ENCODE data around the gene TMEM179.

Gene TMEM179

DNA sequence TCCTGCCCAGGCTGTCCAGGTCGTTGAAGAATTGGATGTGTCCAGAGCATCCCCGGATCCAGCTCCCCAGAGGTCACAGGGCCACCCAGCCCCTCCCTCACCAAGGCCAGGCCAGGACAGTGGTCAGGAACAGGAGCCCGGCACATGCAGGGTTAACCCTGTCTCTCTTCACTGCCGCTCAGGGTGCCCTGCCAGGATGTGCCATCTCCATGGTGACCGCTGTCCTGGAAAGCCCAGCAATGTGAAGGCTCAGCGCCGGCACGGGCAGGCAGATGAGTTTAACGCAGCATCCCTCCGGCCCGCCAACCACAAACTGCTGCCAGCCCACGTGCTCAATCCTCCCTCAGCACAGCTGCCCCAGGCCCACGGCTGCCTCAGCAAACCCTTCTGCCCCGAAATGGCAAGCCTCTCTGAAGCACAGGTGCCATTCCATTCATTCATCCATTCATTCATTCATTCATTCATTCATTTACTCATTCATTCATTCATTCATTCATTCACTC, 4.4 kb downstream of the TMEM179 start:
- in situ Hi-C loops (cut with MboI; ENCODE audit: low sequenced_read_pairs) = no loop called here

DNA sequence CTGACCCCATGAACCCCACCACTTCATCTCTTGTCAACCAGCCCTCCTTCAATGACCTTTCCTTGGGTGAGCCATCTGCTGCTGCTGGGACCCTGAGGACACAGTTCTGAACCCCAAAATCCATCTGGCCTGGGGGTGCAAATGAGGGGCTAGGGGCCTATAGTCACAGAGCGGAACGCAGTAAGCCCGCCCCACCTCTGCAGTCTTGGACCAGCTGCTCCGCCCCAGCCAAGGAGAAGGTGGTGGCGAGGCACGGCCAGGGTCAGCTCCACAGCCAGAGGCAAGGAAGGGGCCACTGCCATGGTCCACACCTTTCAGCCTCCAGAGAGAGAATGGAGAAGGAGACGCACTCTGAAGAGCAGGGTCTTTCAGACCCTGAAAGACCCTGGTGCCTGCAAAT, 5.1 kb downstream of the TMEM179 start:
- in situ Hi-C loops (cut with MboI; ENCODE audit: low sequenced_read_pairs) = no loop called here

DNA sequence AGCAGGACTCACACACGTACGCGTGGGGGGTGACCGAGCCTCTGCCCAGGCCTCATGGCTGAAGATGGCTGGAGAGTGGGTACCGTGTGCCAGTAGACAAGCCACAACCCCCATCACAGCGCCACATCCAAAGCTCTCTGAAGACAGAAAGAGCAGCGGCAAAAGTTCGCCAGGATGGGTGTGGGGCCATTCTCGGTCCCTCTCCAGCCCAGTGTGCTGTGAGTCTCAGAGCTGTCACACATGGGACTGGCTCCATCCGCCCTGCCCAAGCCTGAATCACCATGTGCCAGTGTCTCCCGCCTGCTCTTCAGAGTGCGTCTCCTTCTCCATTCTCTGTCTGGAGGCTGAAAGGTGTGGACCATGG, 5.7 kb downstream of the TMEM179 start:
- in situ Hi-C loops (cut with MboI; ENCODE audit: low sequenced_read_pairs) = no loop called here

DNA sequence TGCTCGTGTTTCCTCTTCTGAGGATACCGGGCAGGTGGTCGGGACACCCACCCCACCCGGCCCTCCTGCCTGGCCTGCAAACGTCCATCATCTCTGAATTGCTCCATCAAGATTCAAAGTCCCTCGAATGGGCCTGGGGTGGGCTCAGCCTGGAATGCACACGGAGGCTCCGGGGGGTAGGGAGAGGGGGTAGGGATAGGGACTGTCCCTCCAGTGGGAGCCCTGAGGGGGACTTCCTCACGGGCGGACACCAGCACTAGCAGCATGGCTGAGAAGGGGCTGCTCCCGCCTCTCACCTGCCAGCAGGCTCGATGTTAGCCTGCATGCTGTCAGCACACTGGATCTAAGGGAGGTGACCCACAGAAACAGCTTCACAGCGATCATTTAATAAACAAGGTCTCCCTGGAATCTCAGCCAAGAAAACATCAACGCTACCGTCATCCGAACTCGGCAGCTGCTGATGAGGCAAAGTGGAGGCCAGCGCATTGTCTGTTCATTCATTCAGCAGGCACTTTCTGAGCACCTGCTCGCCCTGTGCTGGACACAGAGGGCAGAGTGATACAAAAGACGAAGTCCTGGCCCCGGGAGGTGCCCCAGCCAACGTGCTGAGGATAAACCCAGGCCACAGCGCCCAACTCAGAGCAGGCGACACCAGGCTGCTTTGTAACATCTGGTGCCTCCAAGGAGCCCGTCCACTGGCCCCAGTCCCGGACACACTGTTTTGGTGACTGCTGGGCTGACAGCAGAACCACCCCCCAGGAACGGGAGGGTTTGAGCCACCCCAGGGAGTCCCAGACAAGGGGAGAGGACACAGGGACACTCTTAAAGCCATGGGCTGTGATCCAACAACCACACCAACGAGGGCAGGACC, 6.3 kb downstream of the TMEM179 start:
- in situ Hi-C loops (cut with MboI; ENCODE audit: low sequenced_read_pairs) = no loop called here

GRCh38 chr14:104597576-104597975, 7.0 kb downstream of the TMEM179 start:
- in situ Hi-C loops (cut with MboI; ENCODE audit: low sequenced_read_pairs) = no loop called here

- in situ Hi-C loops (cut with MboI; ENCODE audit: low sequenced_read_pairs) = no loop called here
These were observed 7.6 kb downstream of the TMEM179 start for GRCh38 chr14:104596927-104597351.

DNA sequence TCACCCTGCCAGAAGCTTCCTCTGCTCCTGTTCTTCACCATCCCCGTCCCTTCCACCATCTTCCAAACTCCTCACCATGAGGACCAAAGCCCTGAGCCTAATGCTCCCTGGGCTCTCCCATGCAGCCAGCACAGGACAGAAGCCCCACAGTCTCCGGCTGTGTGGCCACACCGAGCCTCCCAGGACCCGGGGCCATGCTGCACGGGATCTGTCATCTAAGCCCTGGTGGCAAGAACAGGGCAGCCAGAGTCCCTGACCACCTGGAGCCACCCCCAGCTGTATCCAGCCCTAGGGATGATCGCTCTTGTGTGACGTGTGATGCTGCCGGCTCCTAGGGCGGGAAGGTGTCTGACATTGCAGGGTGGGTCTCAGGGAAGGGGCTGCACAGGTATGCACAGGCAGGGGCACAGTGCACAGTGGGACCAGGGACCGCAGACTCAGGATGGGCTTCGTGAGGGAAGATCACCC, 8.1 kb downstream of the TMEM179 start:
- in situ Hi-C loops (cut with MboI; ENCODE audit: low sequenced_read_pairs) = no loop called here

GRCh38 chr14:104595911-104596450, 8.6 kb downstream of the TMEM179 start:
- in situ Hi-C loops (cut with MboI; ENCODE audit: low sequenced_read_pairs) = no loop called here

GRCh38 chr14:104595116-104595675, 9.4 kb downstream of the TMEM179 start:
- in situ Hi-C loops (cut with MboI; ENCODE audit: low sequenced_read_pairs) = no loop called here

GRCh38 chr14:104594310-104595046, 10.1 kb downstream of the TMEM179 start:
- in situ Hi-C loops (cut with MboI; ENCODE audit: low sequenced_read_pairs) = no loop called here

GRCh38 chr14:104593710-104594136, 10.8 kb downstream of the TMEM179 start:
- in situ Hi-C loops (cut with MboI; ENCODE audit: low sequenced_read_pairs) = no loop called here

GRCh38 chr14:104593241-104593701, 11.3 kb downstream of the TMEM179 start:
- in situ Hi-C loops (cut with MboI; ENCODE audit: low sequenced_read_pairs) = no loop called here

DNA sequence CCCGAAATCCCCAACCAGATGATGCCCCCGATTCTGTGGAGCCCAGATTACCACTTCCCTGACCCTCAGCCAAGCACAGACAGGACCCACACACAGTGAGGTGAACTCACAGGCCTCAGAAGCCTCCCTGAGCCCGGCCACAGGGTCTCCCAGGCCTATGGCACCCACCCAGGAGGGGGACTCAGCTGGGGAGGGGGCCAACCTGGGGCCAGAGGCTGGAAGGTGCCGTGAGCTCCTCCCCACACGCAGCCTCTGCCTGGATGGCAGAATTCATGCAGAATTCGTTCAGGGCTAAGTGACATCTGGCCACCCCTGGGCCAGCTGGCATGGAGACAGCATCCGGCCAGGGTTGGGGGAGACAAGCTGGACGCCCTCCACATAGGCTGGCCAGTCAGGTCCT, 11.8 kb downstream of the TMEM179 start:
- in situ Hi-C loops (cut with MboI; ENCODE audit: low sequenced_read_pairs) = no loop called here

DNA sequence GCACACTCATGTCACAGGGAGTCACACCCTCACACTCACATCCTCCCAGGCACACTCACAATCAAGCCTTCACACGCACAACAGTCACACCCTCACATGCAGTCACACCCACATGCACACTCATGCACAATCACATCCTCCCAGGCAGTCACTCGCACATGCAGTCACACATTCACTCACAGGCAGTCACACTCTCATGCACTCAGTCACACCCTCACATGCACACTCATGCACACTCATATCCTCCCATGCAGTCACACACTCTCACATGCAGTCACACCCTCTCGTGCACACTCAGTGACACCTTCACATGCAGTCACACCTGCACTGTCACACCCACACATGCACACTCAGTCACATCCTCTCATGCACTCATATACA, 12.3 kb downstream of the TMEM179 start:
- in situ Hi-C loops (cut with MboI; ENCODE audit: low sequenced_read_pairs) = no loop called here

DNA sequence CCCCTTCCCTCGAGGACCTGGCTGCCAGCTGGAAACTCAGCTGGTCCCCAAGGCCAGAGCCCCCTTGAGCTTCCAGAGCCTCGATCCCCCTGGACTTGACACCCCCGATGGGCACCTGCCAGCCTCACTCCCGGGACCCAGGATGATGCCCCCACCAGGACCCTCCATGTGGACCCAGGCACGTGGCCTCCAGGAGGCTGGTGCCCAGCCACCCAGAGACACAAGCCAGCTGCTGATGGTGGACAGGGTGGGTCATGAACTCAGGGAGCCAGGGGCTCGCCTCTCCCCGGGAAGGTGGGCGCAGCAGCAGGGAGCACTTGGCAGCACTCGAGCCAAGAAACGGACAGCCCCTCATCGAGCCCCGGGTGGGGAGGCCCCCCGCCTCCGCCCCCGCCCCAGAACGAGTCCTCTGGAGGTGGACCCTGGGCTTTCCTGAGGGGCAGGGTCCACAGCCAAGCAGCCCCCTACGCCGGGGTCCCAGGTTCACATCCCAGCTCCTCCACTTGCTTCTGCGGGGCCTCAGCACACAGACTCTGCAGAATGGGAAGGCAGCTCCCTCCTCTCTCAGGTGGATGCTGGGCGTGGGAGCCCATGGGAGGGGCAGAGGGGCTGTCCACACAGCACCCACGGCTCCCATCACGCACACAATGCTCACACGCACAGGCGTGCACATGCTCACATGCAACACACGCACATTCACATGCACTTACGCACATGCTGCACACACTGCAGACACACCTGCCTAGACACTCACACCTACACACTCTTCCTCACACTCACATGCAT, 12.9 kb downstream of the TMEM179 start:
- in situ Hi-C loops (cut with MboI; ENCODE audit: low sequenced_read_pairs) = no loop called here

DNA sequence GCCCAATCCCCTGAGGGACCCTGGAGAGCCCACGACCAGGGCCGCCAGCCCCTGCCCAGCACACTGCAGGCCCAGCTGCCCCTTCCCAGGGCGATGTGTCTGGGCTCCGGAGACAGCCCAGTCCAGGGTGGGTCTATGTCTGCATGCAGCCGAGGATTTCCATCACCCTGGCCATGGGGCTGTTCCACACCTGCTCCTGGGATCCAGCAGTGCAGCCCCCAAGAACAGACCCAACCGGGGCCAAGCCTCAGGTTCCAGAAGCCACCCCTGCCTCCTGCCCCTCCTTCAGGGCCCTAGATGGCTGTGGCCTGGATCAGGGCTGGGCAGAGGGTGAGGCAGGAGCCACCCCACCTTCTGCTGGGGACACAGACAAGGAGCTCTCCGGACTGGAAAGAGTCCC, 13.5 kb downstream of the TMEM179 start:
- in situ Hi-C loops (cut with MboI; ENCODE audit: low sequenced_read_pairs) = no loop called here

GRCh38 chr14:104590240-104590965, 14.2 kb downstream of the TMEM179 start:
- in situ Hi-C loops (cut with MboI; ENCODE audit: low sequenced_read_pairs) = no loop called here

GRCh38 chr14:104589338-104590195, 15.0 kb downstream of the TMEM179 start:
- in situ Hi-C loops (cut with MboI; ENCODE audit: low sequenced_read_pairs) = no loop called here
